Neural progenitor cell (in vitro differentiated cells): ENCODE results near the gene SIPA1L3. TPM values are rescaled to one million over a fixed set of nuclear protein-coding genes. Genes with fewer than 3 reads are reported as not detected.

Experiments used
- DNase-seq: peaks from one replicate; pipeline ENCODE4 v3.0.0-alpha.2; 2016; ENCODE audit warnings: low spot score
- H2AFZ ChIP-seq: fragments of 200-600 bp; sonication (generic); replicated peaks from 2 replicates; pipeline ENCODE4 v1.6.1; 2016; ENCODE audit warnings: antibody characterized with exemption
- H3F3A ChIP-seq: fragments of 200-600 bp; sonication (generic); 2 replicates; pipeline ENCODE4 v1.6.1; 2016; ENCODE audit warnings: antibody characterized with exemption, low read depth
- H3K27ac ChIP-seq: fragments of 200-600 bp; sonication (generic); 2 replicates; pipeline ENCODE4 v1.5.1; 2016; ENCODE audit warnings: mild to moderate bottlenecking
- H3K27me3 ChIP-seq: fragments of 200-600 bp; sonication (generic); 2 replicates; pipeline ENCODE4 v1.6.1; 2016; ENCODE audit warnings: mild to moderate bottlenecking, moderate library complexity
- H3K36me3 ChIP-seq: fragments of 200-600 bp; sonication (generic); 2 replicates; pipeline ENCODE4 v1.5.1; 2016
- H3K4me1 ChIP-seq: fragments of 200-600 bp; sonication (generic); 2 replicates; pipeline ENCODE4 v1.6.1; 2016; ENCODE audit warnings: mixed run types
- H3K4me2 ChIP-seq: fragments of 200-600 bp; sonication (generic); 2 replicates; pipeline ENCODE4 v1.6.1; 2016
- H3K4me3 ChIP-seq: fragments of 200-600 bp; sonication (generic); 2 replicates; pipeline ENCODE4 v1.5.1; 2016
- H3K79me2 ChIP-seq: fragments of 200-600 bp; sonication (generic); 2 replicates; pipeline ENCODE4 v1.6.1; 2016; ENCODE audit warnings: low read depth
- H3K9ac ChIP-seq: fragments of 200-600 bp; sonication (generic); 2 replicates; pipeline ENCODE4 v1.6.1; 2016
- H3K9me3 ChIP-seq: fragments of 200-600 bp; sonication (generic); 2 replicates; pipeline ENCODE4 v1.5.1; 2016; ENCODE audit warnings: low read depth
- H4K20me1 ChIP-seq: fragments of 200-600 bp; sonication (generic); 2 replicates; pipeline ENCODE4 v1.6.1; 2016; ENCODE audit warnings: low read depth
- H3K27ac Mint-ChIP-seq: 3 replicates; pipeline ENCODE4 v1.8.0; 2021; ENCODE audit warnings: mixed read lengths
- H3K27me3 Mint-ChIP-seq: 2 replicates; pipeline ENCODE4 v1.8.0; 2022; ENCODE audit warnings: low read depth, mild to moderate bottlenecking, inconsistent platforms, moderate library complexity, mixed read lengths; ENCODE audit not compliant: insufficient read depth
- H3K36me3 Mint-ChIP-seq: 3 replicates; pipeline ENCODE4 v1.8.0; 2021; ENCODE audit warnings: mixed read lengths
- H3K4me1 Mint-ChIP-seq: 3 replicates; pipeline ENCODE4 v1.8.0; 2021; ENCODE audit warnings: mixed read lengths
- H3K4me3 Mint-ChIP-seq: 3 replicates; pipeline ENCODE4 v1.8.0; 2021; ENCODE audit warnings: mild to moderate bottlenecking, moderate library complexity, mixed read lengths
- H3K9me3 Mint-ChIP-seq: 3 replicates; pipeline ENCODE4 v1.8.0; 2020; ENCODE audit warnings: mixed read lengths
- EZH2 ChIP-seq: fragments of 200-600 bp; sonication (generic); IDR thresholded peaks from 2 replicates; pipeline ENCODE4 v1.6.1; 2017; ENCODE audit warnings: antibody characterized with exemption, mild to moderate bottlenecking, moderate library complexity
- EZH2phosphoT487 ChIP-seq: fragments of 200-600 bp; sonication (generic); IDR thresholded peaks from 2 replicates; pipeline ENCODE4 v1.6.1; 2017; ENCODE audit warnings: antibody characterized with exemption
- total RNA-seq: library from RNA; depleted of rRNA; stranded (reverse); fragments of >200 nt; gene quantifications from 2 replicates; pipeline ENCODE4 v1.2.3, GENCODE V29; 2015; ENCODE audit warnings: low replicate concordance
- TF ChIP-seq, protein P1 (sequence below): fragments of 200-600 bp; sonication (generic); IDR thresholded peaks from 2 replicates; pipeline ENCODE4 v1.5.1; 2017; ENCODE audit warnings: antibody characterized with exemption, mild to moderate bottlenecking

SIPA1L3 gene
- total RNA-seq, 1 donor from 2014 or later: 19.2 TPM

GRCh38 chr19:37903096-37903495, 3.9 kb upstream of the SIPA1L3 start:
- peaks cover 7% of the 10 kb centered on the region for H4K20me1 ChIP-seq
- H3F3A ChIP-seq: peaks cover 13% of the 10 kb centered on the region
- Mint-ChIP-seq H3K9me3 (no peaks in the 10 kb centered on the region), H3K4me3 (no peak overlapping the region), H3K4me1 (peaks cover 9% of the 10 kb centered on the region), H3K27me3 (peaks cover 3% of the 10 kb centered on the region), H3K36me3 (no peaks in the 10 kb centered on the region), H3K27ac (no peak overlapping the region)
- peaks cover 4% of the 10 kb centered on the region for H3K4me1 ChIP-seq
- no peak for TF ChIP-seq EZH2phosphoT487
- TF ChIP-seq EZH2: no peak
- TF ChIP-seq, protein P1, sequence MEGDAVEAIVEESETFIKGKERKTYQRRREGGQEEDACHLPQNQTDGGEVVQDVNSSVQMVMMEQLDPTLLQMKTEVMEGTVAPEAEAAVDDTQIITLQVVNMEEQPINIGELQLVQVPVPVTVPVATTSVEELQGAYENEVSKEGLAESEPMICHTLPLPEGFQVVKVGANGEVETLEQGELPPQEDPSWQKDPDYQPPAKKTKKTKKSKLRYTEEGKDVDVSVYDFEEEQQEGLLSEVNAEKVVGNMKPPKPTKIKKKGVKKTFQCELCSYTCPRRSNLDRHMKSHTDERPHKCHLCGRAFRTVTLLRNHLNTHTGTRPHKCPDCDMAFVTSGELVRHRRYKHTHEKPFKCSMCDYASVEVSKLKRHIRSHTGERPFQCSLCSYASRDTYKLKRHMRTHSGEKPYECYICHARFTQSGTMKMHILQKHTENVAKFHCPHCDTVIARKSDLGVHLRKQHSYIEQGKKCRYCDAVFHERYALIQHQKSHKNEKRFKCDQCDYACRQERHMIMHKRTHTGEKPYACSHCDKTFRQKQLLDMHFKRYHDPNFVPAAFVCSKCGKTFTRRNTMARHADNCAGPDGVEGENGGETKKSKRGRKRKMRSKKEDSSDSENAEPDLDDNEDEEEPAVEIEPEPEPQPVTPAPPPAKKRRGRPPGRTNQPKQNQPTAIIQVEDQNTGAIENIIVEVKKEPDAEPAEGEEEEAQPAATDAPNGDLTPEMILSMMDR: no peak
- H3K4me2 ChIP-seq: no peak overlapping the region
- peaks cover 9% of the 10 kb centered on the region for H3K79me2 ChIP-seq
- no peak overlapping the region for H3K27ac ChIP-seq
- no peak overlapping the region for H2AFZ ChIP-seq
- no peak overlapping the region for H3K9ac ChIP-seq
- no peak for DNase-seq
- no peaks in the 10 kb centered on the region for H3K9me3 ChIP-seq
- no peaks in the 10 kb centered on the region for H3K27me3 ChIP-seq
- no peak overlapping the region for H3K4me3 ChIP-seq
- H3K36me3 ChIP-seq: no peaks in the 10 kb centered on the region

- Histone ChIP-seq H3K9ac (peak within 1 kb of the TSS; percentile 70), H4K20me1 (peaks cover 34% of the 10 kb centered on the region), H3K27ac (peak within 1 kb of the TSS; percentile 86), H3K36me3 (no peaks in the 10 kb centered on the region), H3K79me2 (peaks cover 40% of the 10 kb centered on the region), H3K4me2 (peak within 1 kb of the TSS; percentile 84), H3F3A (peaks cover 13% of the 10 kb centered on the region), H3K4me1 (peaks cover 14% of the 10 kb centered on the region), H2AFZ (peak within 1 kb of the TSS; percentile 89), H3K27me3 (no peaks in the 10 kb centered on the region), H3K9me3 (no peaks in the 10 kb centered on the region), H3K4me3 (peak within 1 kb of the TSS; percentile 93)
- no peaks in the 10 kb centered on the region for H3K9me3 Mint-ChIP-seq
- DNase-seq: peak; percentile 96
- TF ChIP-seq, protein P1: no peak
- TF ChIP-seq EZH2phosphoT487 (no peak), EZH2 (no peak)
- H3K36me3 Mint-ChIP-seq: peaks cover 2% of the 10 kb centered on the region
- peak within 1 kb of the TSS; percentile 74 for H3K27ac Mint-ChIP-seq
- H3K4me3 Mint-ChIP-seq: peak within 1 kb of the TSS; percentile 93
- H3K4me1 Mint-ChIP-seq: peaks cover 27% of the 10 kb centered on the region
- H3K27me3 Mint-ChIP-seq: no peaks in the 10 kb centered on the region
Observed at GRCh38 chr19:37905946-37906868, 801 bp upstream of the SIPA1L3 start, which contains the start of gene WDR87. TSS of gene WDR87 (minus strand) at chr19:37906594. CDS start at chr19:37898239, 8,355 bp downstream.

- peak overlapping the region; percentile 89 for H3K4me3 Mint-ChIP-seq
- H2AFZ ChIP-seq: peak overlapping the region; percentile 68
- peaks cover 6% of the 10 kb centered on the region for H3K36me3 Mint-ChIP-seq
- H3K4me1 Mint-ChIP-seq: peaks cover 31% of the 10 kb centered on the region
- H3K27ac Mint-ChIP-seq: no peak overlapping the region
- no peaks in the 10 kb centered on the region for H3K36me3 ChIP-seq
- peaks cover 44% of the 10 kb centered on the region for H4K20me1 ChIP-seq
- TF ChIP-seq EZH2phosphoT487: no peak
- TF ChIP-seq EZH2: no peak
- TF ChIP-seq, protein P1: no peak
- DNase-seq: no peak
- peaks cover 14% of the 10 kb centered on the region for H3K4me1 ChIP-seq
- no peaks in the 10 kb centered on the region for H3K9me3 Mint-ChIP-seq
- H3K4me2 ChIP-seq: peak overlapping the region; percentile 84
- peaks cover 57% of the 10 kb centered on the region for H3K79me2 ChIP-seq
- peak overlapping the region; percentile 70 for H3K9ac ChIP-seq
- no peaks in the 10 kb centered on the region for H3K9me3 ChIP-seq
- H3K4me3 ChIP-seq: peak overlapping the region; percentile 93
- no peaks in the 10 kb centered on the region for H3K27me3 ChIP-seq
- no peak overlapping the region for H3K27ac ChIP-seq
- H3K27me3 Mint-ChIP-seq: peaks cover 2% of the 10 kb centered on the region
- peaks cover 13% of the 10 kb centered on the region for H3F3A ChIP-seq
Observed at GRCh38 chr19:37907735-37908455, 887 bp downstream of the SIPA1L3 start.
